D721Med (cell line): ENCODE measurements around the gene UNC50.

Experiments used
- DNase-seq: peaks from one replicate; pipeline ENCODE4 v3.0.0; 2011; ENCODE audit warnings: low spot score; ENCODE audit not compliant: insufficient read length
- FAIRE-seq: peaks from 2 replicates; lab custom pipeline; 2011; peaks lifted over from hg19 to GRCh38; lab: Jason Lieb, UNC
- CTCF ChIP-seq: IDR thresholded peaks from 2 replicates; pipeline ENCODE4 v1.5.1; 2012; ENCODE audit warnings: mild to moderate bottlenecking, control low read depth; ENCODE audit not compliant: insufficient read depth; ENCODE audit errors: missing control alignments

The UNC50 gene

GRCh38 chr2:98664323-98664722 lies 55.9 kb downstream of the UNC50 start:
- no peak for TF ChIP-seq CTCF
- FAIRE-seq (no peak), DNase-seq (no peak)

GRCh38 chr2:98665677-98666076 lies 57.3 kb downstream of the UNC50 start:
- FAIRE-seq (no peak), DNase-seq (no peak)
- TF ChIP-seq CTCF, result no peak
